IPS-18c (cell line): Measurements from ENCODE around the gene CBLIF.

Source experiments
- H3K4me3 ChIP-seq: 2 replicates; pipeline ENCODE4 v1.7.0; 2013; ENCODE audit warnings: low read depth, mild to moderate bottlenecking, low read length, moderate library complexity; ENCODE audit not compliant: insufficient read depth
- H3K9me3 ChIP-seq: one replicate; pipeline ENCODE4 v1.6.1; 2013; ENCODE audit warnings: mild to moderate bottlenecking, low read length, moderate library complexity; ENCODE audit not compliant: control insufficient read depth, insufficient read depth

Gene CBLIF

DNA sequence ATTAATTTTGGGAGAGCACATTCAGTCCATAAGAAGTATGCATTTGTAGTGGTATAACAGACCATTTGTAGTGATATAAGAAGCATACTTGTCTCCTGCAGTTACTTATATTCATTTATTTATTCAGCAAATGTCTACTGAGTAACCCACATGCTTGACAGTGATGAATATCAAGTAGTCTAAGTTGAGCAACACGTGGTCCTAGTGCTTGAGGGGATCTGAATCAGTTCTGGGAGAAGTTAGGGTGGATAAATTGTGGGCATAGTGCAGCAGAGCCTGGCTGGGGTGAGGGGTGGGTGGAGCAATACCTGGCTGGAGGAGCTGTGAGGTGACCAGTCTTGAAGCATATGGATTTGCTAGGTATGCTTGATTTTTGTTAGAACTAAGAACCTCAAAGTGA, 65.8 kb downstream of the CBLIF start:
- no peak overlapping the region for H3K4me3 ChIP-seq
- H3K9me3 ChIP-seq, result no peaks in the 10 kb centered on the region
